ENCODE data around the gene TRAPPC10.
"Not testable (repeated sequence)": the region's sequence is repeated elsewhere in the genome, so short reads cannot be mapped to it uniquely, and the experiment has no call there.

Gene TRAPPC10

GRCh38 chr21:44155994-44156380, 143.9 kb downstream of the TRAPPC10 start:
- DNase-seq = not testable (repeated sequence)
